Endothelial cell of umbilical vein (primary cell): ENCODE measurements around the gene OR2AE1. TPM values are rescaled to one million over a fixed set of nuclear protein-coding genes. Genes with fewer than 3 reads are reported as not detected.

Source experiments
- Bru-seq: library from RNA; stranded (reverse); fragments of 400-500 nt; gene quantifications from one replicate; lab custom pipeline; 2021; lab: Mats Ljungman, UMichigan
- BruChase-seq, 2 experiments: library from RNA; stranded (reverse); fragments of 400-500 nt; gene quantifications; one replicate each; lab custom pipeline; 2021; lab: Mats Ljungman, UMichigan
- BruUV-seq: library from RNA; stranded (reverse); fragments of 400-500 nt; replicated peaks from 2 replicates; lab custom pipeline; 2021; lab: Mats Ljungman, UMichigan
- CTCF ChIA-PET: fragments of 300-600, 350-600 bp; sonication (Branson Sonifier 250); formaldehyde crosslinking; loops from one replicate; lab custom pipeline; 2021; ENCODE audit warnings: antibody characterized with exemption, inconsistent platforms; lab: Charles Lee
- POLR2A ChIA-PET: fragments of 300-600, 350-600 bp; sonication (Branson Sonifier 250); formaldehyde crosslinking; loops from one replicate; lab custom pipeline; 2021; ENCODE audit warnings: antibody characterized with exemption, inconsistent platforms; lab: Charles Lee
- DNase-seq: peaks from one replicate; pipeline ENCODE4 v3.0.0-alpha.2; 2011; ENCODE audit warnings: low read depth, low spot score
- FAIRE-seq: peaks from 2 replicates; lab custom pipeline; 2011; peaks lifted over from hg19 to GRCh38; lab: Jason Lieb, UNC
- H2AFZ ChIP-seq: 2 replicates; pipeline ENCODE4 v1.6.0; 2012; ENCODE audit warnings: low read depth, low read length, control low read depth, inconsistent platforms
- H3K27ac ChIP-seq: 2 replicates; pipeline ENCODE4 v1.5.1; 2011; ENCODE audit warnings: low read depth, mild to moderate bottlenecking, control low read depth, low read length, moderate library complexity; ENCODE audit not compliant: insufficient read depth
- H3K27me3 ChIP-seq, 2 experiments: 2 replicates each; pipeline versions ENCODE4 v1.6.0 to v1.6.1; 2011; ENCODE audit warnings: low read length in 2 of 2, mixed read lengths in 1 of 2; ENCODE audit not compliant: control insufficient read depth in 2 of 2, insufficient read depth in 2 of 2
- H3K36me3 ChIP-seq, 2 experiments: 2 replicates in 1 of 2; 3 replicates in 1 of 2; pipeline ENCODE4 v1.5.1; 2011; ENCODE audit warnings: low read length in 2 of 2, mild to moderate bottlenecking in 1 of 2, moderate library complexity in 1 of 2; ENCODE audit not compliant: control insufficient read depth in 2 of 2, insufficient read depth in 2 of 2; ENCODE audit errors: extremely low read depth in 1 of 2
- H3K4me1 ChIP-seq: 3 replicates; pipeline ENCODE4 v1.5.1; 2011; ENCODE audit warnings: mild to moderate bottlenecking, low read length; ENCODE audit not compliant: control insufficient read depth, insufficient read depth; ENCODE audit errors: extremely low read depth
- H3K4me2 ChIP-seq: 2 replicates; pipeline ENCODE4 v1.6.1; 2011; ENCODE audit warnings: low read length, control low read depth, mixed read lengths; ENCODE audit not compliant: insufficient read depth
- H3K4me3 ChIP-seq, 3 experiments: fragments of 200-600 bp in 1 of 3; sonication (generic), shearing (Covaris generic) in 1 of 3; replicated peaks in 1 of 3; 2 replicates each; pipeline ENCODE4 v1.5.1; 2011 to 2016; ENCODE audit warnings: control low read depth in 3 of 3, low read length in 3 of 3, mild to moderate bottlenecking in 2 of 3, inconsistent platforms in 1 of 3, low read depth in 1 of 3, moderate library complexity in 1 of 3; ENCODE audit not compliant: insufficient read depth in 1 of 3
- H3K79me2 ChIP-seq: 2 replicates; pipeline ENCODE4 v1.6.0; 2012; ENCODE audit warnings: low read length, inconsistent platforms; ENCODE audit not compliant: control insufficient read depth, insufficient read depth
- H3K9ac ChIP-seq: replicated peaks from 2 replicates; pipeline ENCODE3; 2011; ENCODE audit warnings: low read length, control low read depth; ENCODE audit not compliant: insufficient read depth; ENCODE audit errors: extremely low read depth
- H3K9me1 ChIP-seq: replicated peaks from 3 replicates; pipeline ENCODE4 v1.6.0; 2011; ENCODE audit warnings: mild to moderate bottlenecking, low read length; ENCODE audit not compliant: control insufficient read depth, insufficient read depth; ENCODE audit errors: extremely low read depth
- H3K9me3 ChIP-seq: replicated peaks from 2 replicates; pipeline ENCODE4 v1.5.1; 2012; ENCODE audit warnings: low read length, inconsistent platforms; ENCODE audit not compliant: control insufficient read depth, insufficient read depth
- H4K20me1 ChIP-seq: replicated peaks from 2 replicates; pipeline ENCODE3; 2011; ENCODE audit warnings: mild to moderate bottlenecking, low read length; ENCODE audit not compliant: control insufficient read depth, insufficient read depth; ENCODE audit errors: extremely low read depth
- EZH2 ChIP-seq: IDR thresholded peaks from 2 replicates; pipeline ENCODE4 v1.6.1; 2012; ENCODE audit warnings: borderline replicate concordance, low read depth, mild to moderate bottlenecking, moderate library complexity, low read length, inconsistent platforms; ENCODE audit not compliant: severe bottlenecking
- FOS ChIP-seq: IDR thresholded peaks from 2 replicates; pipeline ENCODE4 v1.6.1; 2011; ENCODE audit warnings: mild to moderate bottlenecking, low read length, moderate library complexity, borderline replicate concordance; ENCODE audit not compliant: insufficient read depth
- GATA2 ChIP-seq: IDR thresholded peaks from 2 replicates; pipeline ENCODE4 v1.7.0; 2011; ENCODE audit warnings: low read depth, mild to moderate bottlenecking, moderate library complexity, mixed read lengths, low read length; ENCODE audit not compliant: insufficient read length, insufficient read depth
- JUN ChIP-seq: IDR thresholded peaks from 2 replicates; pipeline ENCODE4 v1.6.1; 2011; ENCODE audit warnings: borderline replicate concordance, low read depth; ENCODE audit not compliant: insufficient read length, insufficient read depth
- MYC ChIP-seq: IDR thresholded peaks from one replicate; pipeline ENCODE4 v1.6.1; 2011; ENCODE audit warnings: mild to moderate bottlenecking, low read depth, low read length
- POLR2A ChIP-seq: IDR thresholded peaks from 2 replicates; pipeline ENCODE4 v1.6.1; 2012; ENCODE audit warnings: low read depth, mild to moderate bottlenecking, control low read depth, low read length
- POLR2AphosphoS5 ChIP-seq: IDR thresholded peaks from 2 replicates; pipeline ENCODE4 v1.6.1; 2012; ENCODE audit warnings: low read depth, mild to moderate bottlenecking, control low read depth, low read length, moderate library complexity; ENCODE audit not compliant: insufficient read depth
- dilution Hi-C: fragments of 300-500 bp; cut with MboI; formaldehyde crosslinking; loops from one replicate; pipeline ENCODE4 v1.15.0; 2019; ENCODE audit warnings: low sequenced_read_pairs; ENCODE audit not compliant: extremely low pct_ligation_motif_present
- intact Hi-C: fragments of 100-400 bp; cut with micrococcal nuclease; formaldehyde crosslinking; loops from one replicate; pipeline ENCODE4 v1.10.0; 2022
- long read RNA-seq: library from polyadenylated mRNA; stranded (forward); transcript quantifications from one replicate; pipeline ENCODE4 v2.0.0, GENCODE V29; 2021
- polyA minus RNA-seq, 3 experiments: library from RNA; depleted of rRNA, polyadenylated mRNA; stranded (reverse); fragments of >200 nt; gene quantifications; 1 replicate in 1 of 3; 2 replicates in 2 of 3; pipeline ENCODE4 v1.2.3, GENCODE V29; 2011
- polyA plus RNA-seq, 4 experiments: library from polyadenylated mRNA; depleted of rRNA in 3 of 4; stranded (reverse) in 3 of 4; unstranded in 1 of 4; fragments of >200 nt; gene quantifications; 2 replicates each; pipeline versions ENCODE4 v1.2.1 to v1.2.3, GENCODE V29; 2011 to 2012; ENCODE audit warnings: missing spikeins in 1 of 4
- total RNA-seq: library from RNA; stranded (reverse); gene quantifications from 2 replicates; pipeline ENCODE4 v1.2.3, GENCODE V29; 2021
- TF ChIP-seq, protein P1 (sequence below), 2 donors: IDR thresholded peaks; 1 replicate in 1 of 2; 2 replicates in 1 of 2; pipeline ENCODE4 v1.5.1; 2011; ENCODE audit warnings: low read length in 2 of 2, mild to moderate bottlenecking in 2 of 2, moderate library complexity in 2 of 2, control low read depth in 1 of 2, inconsistent platforms in 1 of 2, low read depth in 1 of 2; ENCODE audit not compliant: insufficient read depth in 1 of 2; ENCODE audit errors: extremely low read depth in 1 of 2
- TF ChIP-seq, protein P2 (sequence below): IDR thresholded peaks from 2 replicates; pipeline ENCODE4 v1.6.1; 2011; ENCODE audit not compliant: insufficient read depth, insufficient read length

The OR2AE1 gene, protein sequence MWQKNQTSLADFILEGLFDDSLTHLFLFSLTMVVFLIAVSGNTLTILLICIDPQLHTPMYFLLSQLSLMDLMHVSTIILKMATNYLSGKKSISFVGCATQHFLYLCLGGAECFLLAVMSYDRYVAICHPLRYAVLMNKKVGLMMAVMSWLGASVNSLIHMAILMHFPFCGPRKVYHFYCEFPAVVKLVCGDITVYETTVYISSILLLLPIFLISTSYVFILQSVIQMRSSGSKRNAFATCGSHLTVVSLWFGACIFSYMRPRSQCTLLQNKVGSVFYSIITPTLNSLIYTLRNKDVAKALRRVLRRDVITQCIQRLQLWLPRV
- total RNA-seq (0.51 TPM in 1 of 2 replicates, not detected in the other), polyA plus RNA-seq (0.13 and 0.18 TPM in 2 replicates), polyA minus RNA-seq (2.3 and 5.1 TPM in 2 replicates), Bru-seq, nascent RNA (percentile 42 among the genes with signal in this experiment), BruChase-seq, experiment 1, labeled RNA remaining after a 6-hour chase (percentile 41 among the genes with signal in this experiment), BruChase-seq, experiment 2, labeled RNA remaining after a 2-hour chase (percentile 37 among the genes with signal in this experiment)
- not detected in 2 replicates for polyA plus RNA-seq (2011; cell fraction: cytosol; rRNA removed)
- 0.50 and 0.62 TPM in 2 replicates for polyA plus RNA-seq (2011; cell fraction: nucleus; rRNA removed)
- not detected in 2 replicates for polyA plus RNA-seq (2012)
- not detected for polyA minus RNA-seq (2011; cell fraction: cytosol; rRNA and poly(A)+ RNA removed)
- 2.1 and 3.5 TPM in 2 replicates for polyA minus RNA-seq (2011; cell fraction: nucleus; rRNA and poly(A)+ RNA removed)
- long read RNA-seq = 0 reads

DNA sequence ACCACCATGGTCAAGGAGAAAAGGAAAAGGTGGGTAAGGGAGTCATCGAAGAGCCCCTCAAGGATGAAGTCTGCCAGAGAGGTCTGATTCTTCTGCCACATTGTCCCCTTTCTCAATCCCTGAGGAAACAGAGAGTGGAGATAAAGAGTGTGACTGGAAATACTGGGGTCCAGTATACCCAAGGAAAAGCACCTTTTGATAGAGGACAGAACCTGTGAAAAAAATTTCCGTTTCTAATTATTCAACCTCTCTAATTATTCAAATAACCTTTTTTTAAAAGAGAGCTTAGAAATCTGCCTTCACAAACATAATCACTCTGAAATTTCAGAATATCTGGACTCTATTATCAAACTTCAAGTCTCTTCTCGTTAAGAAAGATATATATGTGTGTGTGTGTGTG lies at the start of gene OR2AE1:
OR2AE1 (minus strand) TSS at position 101 of the 400 bp plus-strand sequence; CDS start at position 101, 0 bp downstream.
- Histone ChIP-seq H3K4me1 (no peaks in the 10 kb centered on the region), H3K4me3 (no peak within 1 kb of the TSS), H4K20me1 (no peaks in the 10 kb centered on the region), H3K36me3 (no peaks in the 10 kb centered on the region), H3K9ac (no peak within 1 kb of the TSS), H3K9me3 (no peaks in the 10 kb centered on the region), H3K9me1 (no peaks in the 10 kb centered on the region), H3K79me2 (no peaks in the 10 kb centered on the region), H3K27ac (no peak within 1 kb of the TSS), H3K4me2 (no peak within 1 kb of the TSS), H2AFZ (no peak within 1 kb of the TSS), H3K27me3 (no peaks in the 10 kb centered on the region)
- DNase-seq (no peak), FAIRE-seq (no peak)
- POLR2A ChIA-PET = no interaction called here
- TF ChIP-seq GATA2 (no peak), JUN (no peak), MYC (no peak), EZH2 (no peak), POLR2AphosphoS5 (no peak), POLR2A (no peak), FOS (no peak)
- TF ChIP-seq, protein P1, sequence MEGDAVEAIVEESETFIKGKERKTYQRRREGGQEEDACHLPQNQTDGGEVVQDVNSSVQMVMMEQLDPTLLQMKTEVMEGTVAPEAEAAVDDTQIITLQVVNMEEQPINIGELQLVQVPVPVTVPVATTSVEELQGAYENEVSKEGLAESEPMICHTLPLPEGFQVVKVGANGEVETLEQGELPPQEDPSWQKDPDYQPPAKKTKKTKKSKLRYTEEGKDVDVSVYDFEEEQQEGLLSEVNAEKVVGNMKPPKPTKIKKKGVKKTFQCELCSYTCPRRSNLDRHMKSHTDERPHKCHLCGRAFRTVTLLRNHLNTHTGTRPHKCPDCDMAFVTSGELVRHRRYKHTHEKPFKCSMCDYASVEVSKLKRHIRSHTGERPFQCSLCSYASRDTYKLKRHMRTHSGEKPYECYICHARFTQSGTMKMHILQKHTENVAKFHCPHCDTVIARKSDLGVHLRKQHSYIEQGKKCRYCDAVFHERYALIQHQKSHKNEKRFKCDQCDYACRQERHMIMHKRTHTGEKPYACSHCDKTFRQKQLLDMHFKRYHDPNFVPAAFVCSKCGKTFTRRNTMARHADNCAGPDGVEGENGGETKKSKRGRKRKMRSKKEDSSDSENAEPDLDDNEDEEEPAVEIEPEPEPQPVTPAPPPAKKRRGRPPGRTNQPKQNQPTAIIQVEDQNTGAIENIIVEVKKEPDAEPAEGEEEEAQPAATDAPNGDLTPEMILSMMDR (IDR thresholded peaks at IDR 0.05; ENCODE audit: extremely low read depth in 1 of 2, insufficient read depth in 1 of 2, low read depth in 1 of 2, low read length in 2 of 2) = no peak
- TF ChIP-seq, protein P2, sequence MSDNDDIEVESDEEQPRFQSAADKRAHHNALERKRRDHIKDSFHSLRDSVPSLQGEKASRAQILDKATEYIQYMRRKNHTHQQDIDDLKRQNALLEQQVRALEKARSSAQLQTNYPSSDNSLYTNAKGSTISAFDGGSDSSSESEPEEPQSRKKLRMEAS = no peak
- dilution Hi-C loops = no loop called here
- CTCF ChIA-PET = no interaction called here
- intact Hi-C loops = no loop called here
- no TSS peak for BruUV-seq
